HEK293T (cell line): ENCODE data around the gene SLC18A2.

Experiments
- ARNT ChIP-seq: fragments of 450-650 bp; IDR thresholded peaks from 2 replicates; pipeline ENCODE4 v1.6.1; 2017; ENCODE audit warnings: mild to moderate bottlenecking
- CTBP1 ChIP-seq: fragments of 450-650 bp; IDR thresholded peaks from 2 replicates; pipeline ENCODE4 v1.6.1; 2016; ENCODE audit warnings: borderline replicate concordance
- ELF4 ChIP-seq: fragments of 450-650 bp; IDR thresholded peaks from 2 replicates; pipeline ENCODE4 v1.6.1; 2017; ENCODE audit warnings: antibody characterized with exemption
- FOXA1 ChIP-seq: fragments of 450-650 bp; IDR thresholded peaks from 2 replicates; pipeline ENCODE4 v1.6.1; 2016; ENCODE audit warnings: mild to moderate bottlenecking
- FOXK2 ChIP-seq: fragments of 450-650 bp; IDR thresholded peaks from 2 replicates; pipeline ENCODE4 v1.6.1; 2016; ENCODE audit warnings: mild to moderate bottlenecking
- FOXM1 ChIP-seq: fragments of 450-650 bp; IDR thresholded peaks from 2 replicates; pipeline ENCODE4 v1.6.1; 2017; ENCODE audit warnings: mild to moderate bottlenecking, borderline replicate concordance
- NFRKB ChIP-seq: fragments of 450-650 bp; IDR thresholded peaks from 2 replicates; pipeline ENCODE4 v1.6.1; 2016; ENCODE audit warnings: mild to moderate bottlenecking, moderate library complexity
- SP1 ChIP-seq: fragments of 450-650 bp; IDR thresholded peaks from 2 replicates; pipeline ENCODE4 v1.6.1; 2017
- SUZ12 ChIP-seq: fragments of 450-650 bp; IDR thresholded peaks from 2 replicates; pipeline ENCODE4 v1.6.1; 2016; ENCODE audit warnings: mild to moderate bottlenecking
- TARDBP ChIP-seq: fragments of 450-650 bp; IDR thresholded peaks from 2 replicates; pipeline ENCODE4 v1.6.1; 2016
- TF ChIP-seq, protein P1 (sequence below): fragments of 450-650 bp; IDR thresholded peaks from 2 replicates; pipeline ENCODE4 v1.6.1; 2016

DNA sequence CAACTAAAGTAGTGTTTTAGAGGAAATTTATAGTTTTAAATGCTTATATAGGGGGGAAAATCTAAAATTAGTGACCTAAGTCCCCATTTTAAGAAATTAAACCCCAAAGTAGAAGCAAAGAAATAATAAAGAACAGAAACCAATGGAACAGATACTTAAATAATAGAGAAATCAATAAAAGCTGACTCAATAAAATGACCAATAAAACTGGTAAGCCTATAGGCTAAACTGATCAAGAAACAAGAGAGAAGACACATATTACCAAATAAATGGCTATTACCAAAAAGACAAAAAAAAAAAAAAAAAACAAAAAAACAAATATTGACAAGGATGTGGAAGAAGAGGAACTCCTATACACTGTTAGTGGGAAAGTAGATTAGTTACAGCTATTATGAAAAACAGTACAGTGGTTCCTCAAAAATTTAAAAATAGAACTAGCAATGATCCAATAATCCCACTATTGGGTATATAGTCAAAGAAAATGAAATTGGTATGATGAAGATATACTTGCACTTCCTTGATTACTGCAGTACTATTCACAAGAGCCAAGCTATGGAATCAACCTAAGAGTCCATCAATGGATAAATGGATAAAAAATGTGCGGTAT, 53.2 kb downstream of the SLC18A2 start:
- TF ChIP-seq SP1 (no peak), FOXM1 (no peak), FOXK2 (no peak), NFRKB (no peak), TARDBP (no peak), SUZ12 (no peak), FOXA1 (no peak), ELF4 (no peak), ARNT (no peak), CTBP1 (no peak)
- TF ChIP-seq, protein P1, sequence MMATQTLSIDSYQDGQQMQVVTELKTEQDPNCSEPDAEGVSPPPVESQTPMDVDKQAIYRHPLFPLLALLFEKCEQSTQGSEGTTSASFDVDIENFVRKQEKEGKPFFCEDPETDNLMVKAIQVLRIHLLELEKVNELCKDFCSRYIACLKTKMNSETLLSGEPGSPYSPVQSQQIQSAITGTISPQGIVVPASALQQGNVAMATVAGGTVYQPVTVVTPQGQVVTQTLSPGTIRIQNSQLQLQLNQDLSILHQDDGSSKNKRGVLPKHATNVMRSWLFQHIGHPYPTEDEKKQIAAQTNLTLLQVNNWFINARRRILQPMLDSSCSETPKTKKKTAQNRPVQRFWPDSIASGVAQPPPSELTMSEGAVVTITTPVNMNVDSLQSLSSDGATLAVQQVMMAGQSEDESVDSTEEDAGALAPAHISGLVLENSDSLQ = no peak
